Activated naive CD8-positive, alpha-beta T cell treated with anti-CD3 and anti-CD28 coated beads, Interleukin-2, amount 10 ng/mL, durations not matched to agents 7 days and 5 days (primary cell): ENCODE data around the gene SIVA1. TPM values are rescaled to one million over a fixed set of nuclear protein-coding genes. Genes with fewer than 3 reads are reported as not detected.
"Not testable (repeated sequence)": the region's sequence is repeated elsewhere in the genome, so short reads cannot be mapped to it uniquely, and the experiment has no call there.

Source experiments
- ATAC-seq: fragments of 150-1000 bp; cut with Tn5 transposase; one replicate; pipeline ENCODE4 v1.10.0; 2021; ENCODE audit warnings: low read depth, moderate library complexity
- POLR2A ChIA-PET: fragments of 350-600 bp; sonication (Branson Sonifier 250); formaldehyde crosslinking; loops from one replicate; lab custom pipeline; 2021; ENCODE audit warnings: antibody characterized with exemption; lab: Charles Lee
- DNase-seq: peaks from one replicate; pipeline ENCODE4 v3.0.0; 2021
- H3K27ac Mint-ChIP-seq: one replicate; pipeline ENCODE4 v1.8.0; 2022; ENCODE audit warnings: mild to moderate bottlenecking, mixed read lengths
- H3K27me3 Mint-ChIP-seq: one replicate; pipeline ENCODE4 v1.8.0; 2022; ENCODE audit warnings: mild to moderate bottlenecking, moderate library complexity, mixed read lengths
- H3K36me3 Mint-ChIP-seq: one replicate; pipeline ENCODE4 v1.8.0; 2021; ENCODE audit warnings: mild to moderate bottlenecking, mixed read lengths
- H3K4me1 Mint-ChIP-seq: one replicate; pipeline ENCODE4 v1.8.0; 2021; ENCODE audit warnings: mixed read lengths
- H3K4me3 Mint-ChIP-seq: one replicate; pipeline ENCODE4 v1.8.0; 2022; ENCODE audit warnings: mild to moderate bottlenecking, moderate library complexity, mixed read lengths
- H3K9me3 Mint-ChIP-seq: one replicate; pipeline ENCODE4 v1.8.0; 2021; ENCODE audit warnings: mixed read lengths
- total RNA-seq, 2 experiments: library from RNA; stranded (reverse); gene quantifications; one replicate each; pipeline ENCODE4 v1.2.3, GENCODE V29; 2021

The SIVA1 gene
- total RNA-seq, 2 experiments from 2014 or later: 110 to 126 TPM

GRCh38 chr14:104743461-104744380 lies 9.2 kb upstream of the SIVA1 start:
- ATAC-seq: no peak
- no peaks in the 10 kb centered on the region for H3K27me3 Mint-ChIP-seq
- H3K4me3 Mint-ChIP-seq: no peak overlapping the region
- no peak overlapping the region for H3K27ac Mint-ChIP-seq
- no peak for DNase-seq
- H3K36me3 Mint-ChIP-seq: no peaks in the 10 kb centered on the region
- POLR2A ChIA-PET: no interaction called here
- peaks cover 4% of the 10 kb centered on the region for H3K4me1 Mint-ChIP-seq
- no peaks in the 10 kb centered on the region for H3K9me3 Mint-ChIP-seq

- no peak overlapping the region for H3K4me3 Mint-ChIP-seq
- no peaks in the 10 kb centered on the region for H3K27me3 Mint-ChIP-seq
- DNase-seq: no peak
- H3K36me3 Mint-ChIP-seq: no peaks in the 10 kb centered on the region
- no peaks in the 10 kb centered on the region for H3K9me3 Mint-ChIP-seq
- H3K4me1 Mint-ChIP-seq: peaks cover 7% of the 10 kb centered on the region
- POLR2A ChIA-PET: no interaction called here
- H3K27ac Mint-ChIP-seq: no peak overlapping the region
- no peak for ATAC-seq
These were observed 8.5 kb upstream of the SIVA1 start for GRCh38 chr14:104744484-104744883.

- H3K36me3 Mint-ChIP-seq: no peaks in the 10 kb centered on the region
- no peak overlapping the region for H3K4me3 Mint-ChIP-seq
- H3K4me1 Mint-ChIP-seq: peaks cover 7% of the 10 kb centered on the region
- peaks cover 3% of the 10 kb centered on the region for H3K27me3 Mint-ChIP-seq
- POLR2A ChIA-PET: no interaction called here
- H3K27ac Mint-ChIP-seq: no peak overlapping the region
- no peak for ATAC-seq
- H3K9me3 Mint-ChIP-seq: no peaks in the 10 kb centered on the region
- DNase-seq: no peak
These were observed 7.5 kb upstream of the SIVA1 start for GRCh38 chr14:104745431-104745830.

- POLR2A ChIA-PET: no interaction called here
- Mint-ChIP-seq H3K9me3 (no peaks in the 10 kb centered on the region), H3K36me3 (no peaks in the 10 kb centered on the region), H3K27me3 (peaks cover 3% of the 10 kb centered on the region), H3K27ac (peak overlapping the region; percentile 16), H3K4me3 (peak overlapping the region; percentile 30), H3K4me1 (peaks cover 7% of the 10 kb centered on the region)
- ATAC-seq (peak; percentile 55), DNase-seq (no peak)
These were observed 6.8 kb upstream of the SIVA1 start for GRCh38 chr14:104746071-104746545.

GRCh38 chr14:104746934-104747481 lies 5.9 kb upstream of the SIVA1 start:
- no peak for DNase-seq
- H3K4me3 Mint-ChIP-seq: no peak overlapping the region
- POLR2A ChIA-PET: no interaction called here
- H3K27ac Mint-ChIP-seq: no peak overlapping the region
- H3K4me1 Mint-ChIP-seq: peaks cover 7% of the 10 kb centered on the region
- H3K9me3 Mint-ChIP-seq: no peaks in the 10 kb centered on the region
- H3K27me3 Mint-ChIP-seq: peaks cover 3% of the 10 kb centered on the region
- ATAC-seq: no peak
- H3K36me3 Mint-ChIP-seq: no peaks in the 10 kb centered on the region

GRCh38 chr14:104747876-104748275 lies 5.1 kb upstream of the SIVA1 start:
- no peaks in the 10 kb centered on the region for H3K36me3 Mint-ChIP-seq

GRCh38 chr14:104749111-104749649 lies 3.8 kb upstream of the SIVA1 start:
- POLR2A ChIA-PET: interaction anchor here (0.6 kb wide), 1 partner anchor 1360 kb away, joined by 3 read pairs; no protein-coding TSS in a partner anchor
- Mint-ChIP-seq H3K4me1 (peaks cover 12% of the 10 kb centered on the region), H3K4me3 (no peak overlapping the region), H3K27ac (no peak overlapping the region), H3K36me3 (peaks cover 2% of the 10 kb centered on the region), H3K9me3 (no peaks in the 10 kb centered on the region), H3K27me3 (peaks cover 3% of the 10 kb centered on the region)
- ATAC-seq (no peak), DNase-seq (no peak)

More at GRCh38 chr14:104747876-104748275, 5.1 kb upstream of the SIVA1 start:
- no peaks in the 10 kb centered on the region for H3K9me3 Mint-ChIP-seq
- H3K4me1 Mint-ChIP-seq: peaks cover 7% of the 10 kb centered on the region
- no peak for DNase-seq
- POLR2A ChIA-PET: no interaction called here
- H3K4me3 Mint-ChIP-seq: no peak overlapping the region
- peaks cover 3% of the 10 kb centered on the region for H3K27me3 Mint-ChIP-seq
- no peak for ATAC-seq
- H3K27ac Mint-ChIP-seq: no peak overlapping the region

GRCh38 chr14:104750056-104750752 lies 2.7 kb upstream of the SIVA1 start:
- Mint-ChIP-seq H3K27ac (no peak overlapping the region), H3K27me3 (peaks cover 3% of the 10 kb centered on the region), H3K9me3 (no peaks in the 10 kb centered on the region), H3K36me3 (peaks cover 2% of the 10 kb centered on the region), H3K4me3 (no peak overlapping the region), H3K4me1 (peaks cover 19% of the 10 kb centered on the region)
- DNase-seq (no peak), ATAC-seq (no peak)
- POLR2A ChIA-PET: no interaction called here

- DNase-seq, H3K27me3 Mint-ChIP-seq, ATAC-seq, H3K36me3 Mint-ChIP-seq, H3K9me3 Mint-ChIP-seq: not testable (repeated sequence)
- POLR2A ChIA-PET: interaction anchor here (0.7 to 1.8 kb wide), 3 partner anchors 9 to 71 kb away, joined by 3 to 7 read pairs (median 3); no protein-coding TSS in a partner anchor
- Mint-ChIP-seq H3K4me3 (peak overlapping the region; percentile 5), H3K27ac (peak overlapping the region; percentile 12), H3K4me1 (peaks cover 23% of the 10 kb centered on the region)
These were observed 2.2 kb upstream of the SIVA1 start for GRCh38 chr14:104750753-104751057.

GRCh38 chr14:104751539-104752422 lies 1.2 kb upstream of the SIVA1 start:
- ATAC-seq (no peak), DNase-seq (no peak)
- Mint-ChIP-seq H3K4me1 (peaks cover 30% of the 10 kb centered on the region), H3K27ac (peak overlapping the region; percentile 94), H3K36me3 (peaks cover 9% of the 10 kb centered on the region), H3K9me3 (no peaks in the 10 kb centered on the region), H3K27me3 (peaks cover 3% of the 10 kb centered on the region), H3K4me3 (peak overlapping the region; percentile 89)
- POLR2A ChIA-PET: interaction anchor here (0.7 to 2.1 kb wide), 13 partner anchors 10 to 104 kb away, joined by 3 to 9 read pairs (median 3); no protein-coding TSS in a partner anchor

- H3K4me1 Mint-ChIP-seq: peaks cover 36% of the 10 kb centered on the region
- H3K27me3 Mint-ChIP-seq: peaks cover 3% of the 10 kb centered on the region
- H3K9me3 Mint-ChIP-seq: no peaks in the 10 kb centered on the region
- peak overlapping the region; percentile 94 for H3K27ac Mint-ChIP-seq
- DNase-seq (no peak), ATAC-seq (peak; percentile 0)
- peak overlapping the region; percentile 89 for H3K4me3 Mint-ChIP-seq
- POLR2A ChIA-PET: interaction anchor here (0.6 to 2.1 kb wide), 16 partner anchors 10 to 268 kb away, joined by 3 to 9 read pairs (median 3); partner anchors contain the start of genes CDCA4 and ZBTB42
- H3K36me3 Mint-ChIP-seq: peaks cover 13% of the 10 kb centered on the region
These were observed 568 bp upstream of the SIVA1 start for GRCh38 chr14:104752423-104752734.

- Mint-ChIP-seq H3K36me3 (peaks cover 15% of the 10 kb centered on the region), H3K27ac (peak overlapping the region; percentile 83), H3K9me3 (no peaks in the 10 kb centered on the region), H3K4me1 (peaks cover 41% of the 10 kb centered on the region), H3K4me3 (peak overlapping the region; percentile 89), H3K27me3 (peaks cover 3% of the 10 kb centered on the region)
- DNase-seq (peak; percentile 51), ATAC-seq (no peak)
- POLR2A ChIA-PET: interaction anchor here (0.9 to 2.0 kb wide), 5 partner anchors 15 to 267 kb away, joined by 3 to 9 read pairs (median 3); partner anchors contain the start of gene CDCA4
These were observed 723 bp downstream of the SIVA1 start for GRCh38 chr14:104753528-104754212.
